GM21529 (cell line): Measurements from ENCODE around the gene DSCAML1.

ENCODE experiments used
- ATAC-seq: cut with Tn5 transposase; IDR thresholded peaks from one replicate; pipeline ENCODE4 v1.9.1; 2021; ENCODE audit not compliant: unreplicated experiment

Gene DSCAML1

GRCh38 chr11:117620086-117620485 is 176.9 kb downstream of the DSCAML1 start:
- no peak for ATAC-seq

- ATAC-seq, result no peak
Measured at GRCh38 chr11:117619661-117620060, 177.4 kb downstream of the DSCAML1 start.

GRCh38 chr11:117618982-117619355 is 178.0 kb downstream of the DSCAML1 start:
- ATAC-seq, result no peak

- no peak for ATAC-seq
Measured at GRCh38 chr11:117618302-117618981, 178.6 kb downstream of the DSCAML1 start.

- no peak for ATAC-seq
Measured at GRCh38 chr11:117616979-117617378, 180.0 kb downstream of the DSCAML1 start.

GRCh38 chr11:117614728-117615127 is 182.3 kb downstream of the DSCAML1 start:
- ATAC-seq, result no peak

GRCh38 chr11:117613521-117613920 is 183.5 kb downstream of the DSCAML1 start:
- ATAC-seq, result no peak

- no peak for ATAC-seq
Measured at GRCh38 chr11:117612177-117612576, 184.8 kb downstream of the DSCAML1 start.

- no peak for ATAC-seq
Measured at GRCh38 chr11:117610901-117611300, 186.1 kb downstream of the DSCAML1 start.

- ATAC-seq, result peak; percentile 41
Measured at GRCh38 chr11:117610045-117610444, 187.0 kb downstream of the DSCAML1 start.

- no peak for ATAC-seq
Measured at GRCh38 chr11:117607449-117607848, 189.6 kb downstream of the DSCAML1 start.

GRCh38 chr11:117606790-117607189 is 190.2 kb downstream of the DSCAML1 start:
- peak; percentile 50 for ATAC-seq

GRCh38 chr11:117606211-117606610 is 190.8 kb downstream of the DSCAML1 start:
- ATAC-seq, result no peak

GRCh38 chr11:117605331-117605730 is 191.7 kb downstream of the DSCAML1 start:
- no peak for ATAC-seq

- ATAC-seq, result no peak
Measured at GRCh38 chr11:117604336-117604995, 192.6 kb downstream of the DSCAML1 start.

GRCh38 chr11:117603932-117604331 is 193.1 kb downstream of the DSCAML1 start:
- no peak for ATAC-seq

- ATAC-seq, result no peak
Measured at GRCh38 chr11:117601006-117601708, 195.9 kb downstream of the DSCAML1 start.

- no peak for ATAC-seq
Measured at GRCh38 chr11:117600234-117600783, 196.7 kb downstream of the DSCAML1 start.

- ATAC-seq, result no peak
Measured at GRCh38 chr11:117597071-117597470, 199.9 kb downstream of the DSCAML1 start.

- no peak for ATAC-seq
Measured at GRCh38 chr11:117595440-117595839, 201.6 kb downstream of the DSCAML1 start.

- no peak for ATAC-seq
Measured at GRCh38 chr11:117594721-117595120, 202.3 kb downstream of the DSCAML1 start.

- ATAC-seq, result no peak
Measured at GRCh38 chr11:117593065-117593464, 204.0 kb downstream of the DSCAML1 start.
